HepG2 (cell line): ENCODE data around the gene PLOD3. TPM values are rescaled to one million over a fixed set of nuclear protein-coding genes. Genes with fewer than 3 reads are reported as not detected.

Experiments
- ARNT2 ChIP-seq: sonication (generic); formaldehyde crosslinking; IDR thresholded peaks from 2 replicates; pipeline ENCODE4 v1.8.0; 2022; ENCODE audit warnings: mild to moderate bottlenecking, low read depth, missing genetic modification reagents, moderate library complexity
- HNRNPL ChIP-seq: fragments of 200-400 bp; formaldehyde crosslinking; IDR thresholded peaks from 2 replicates; pipeline ENCODE4 v1.6.1; 2017; ENCODE audit warnings: mild to moderate bottlenecking, low read depth, low read length
- PHF20 ChIP-seq: sonication (generic); formaldehyde crosslinking; IDR thresholded peaks from 2 replicates; pipeline ENCODE4 v1.5.0; 2020; ENCODE audit warnings: mild to moderate bottlenecking, missing genetic modification reagents
- PTBP1 ChIP-seq: fragments of 200-400 bp; formaldehyde crosslinking; IDR thresholded peaks from 2 replicates; pipeline ENCODE4 v1.6.1; 2018; ENCODE audit warnings: low read length, low read depth; ENCODE audit not compliant: poor library complexity, severe bottlenecking
- SALL2 ChIP-seq: sonication (generic); formaldehyde crosslinking; IDR thresholded peaks from 2 replicates; pipeline ENCODE4 v1.8.1; 2023; ENCODE audit warnings: mild to moderate bottlenecking, missing genetic modification reagents, inconsistent platforms
- SOX13 ChIP-seq, 3 experiments: fragments of 450-650 bp in 1 of 3; sonication (generic) in 1 of 3; formaldehyde crosslinking in 1 of 3; IDR thresholded peaks in 2 of 3; conservative IDR thresholded peaks in 1 of 3; 2 replicates each; pipeline versions ENCODE4 v1.5.0 to v1.6.1; 2016 to 2020; ENCODE audit warnings: antibody characterized with exemption in 1 of 3, mild to moderate bottlenecking in 1 of 3, missing compliant biosample characterization in 1 of 3, missing genetic modification reagents in 1 of 3, moderate library complexity in 1 of 3
- TAF1 ChIP-seq: sonication (generic); formaldehyde crosslinking; IDR thresholded peaks from 2 replicates; pipeline ENCODE4 v1.4.0; 2020; ENCODE audit warnings: missing genetic modification reagents
- TP53 ChIP-seq: sonication (generic); formaldehyde crosslinking; conservative IDR thresholded peaks from 2 replicates; pipeline ENCODE4 v1.4.0; 2020; ENCODE audit warnings: missing genetic modification reagents
- ZNF136 ChIP-seq: sonication (generic); formaldehyde crosslinking; IDR thresholded peaks from 2 replicates; pipeline ENCODE4 v1.8.1; 2022; ENCODE audit warnings: low read depth, mild to moderate bottlenecking, moderate library complexity, missing genetic modification reagents
- ZNF263 ChIP-seq: sonication (generic); formaldehyde crosslinking; IDR thresholded peaks from 2 replicates; pipeline ENCODE4 v1.4.0; 2020; ENCODE audit warnings: missing genetic modification reagents
- ZNF30 ChIP-seq: sonication (generic); formaldehyde crosslinking; IDR thresholded peaks from 2 replicates; pipeline ENCODE4 v1.5.0; 2020; ENCODE audit warnings: mild to moderate bottlenecking, missing genetic modification reagents
- ZNF331 ChIP-seq: sonication (generic); formaldehyde crosslinking; IDR thresholded peaks from 2 replicates; pipeline ENCODE4 v1.4.0; 2020; ENCODE audit warnings: missing genetic modification reagents
- ZNF543 ChIP-seq: sonication (generic); formaldehyde crosslinking; IDR thresholded peaks from 2 replicates; pipeline ENCODE4 v1.4.0; 2020; ENCODE audit warnings: mild to moderate bottlenecking, missing genetic modification reagents
- polyA plus RNA-seq, 8 experiments: library from polyadenylated mRNA; depleted of rRNA in 3 of 8; stranded (reverse) in 7 of 8; unstranded in 1 of 8; fragments of >200 nt; fragmentation: Illumina TruSeq in 4 of 8; extraction: Trizol in 4 of 8; gene quantifications; 2 replicates each; pipeline versions ENCODE4 v1.2.1 to v1.2.3, GENCODE V29; 2011 to 2016; ENCODE audit warnings: low read depth in 4 of 8, missing spikeins in 1 of 8, mixed read lengths in 1 of 8; ENCODE audit not compliant: insufficient read depth in 1 of 8
- total RNA-seq, 5 experiments: library from RNA; depleted of rRNA; stranded (reverse); fragments of >200 nt; fragmentation: Illumina TruSeq; extraction: Trizol; gene quantifications; 2 replicates each; pipeline ENCODE4 v1.2.3, GENCODE V29; 2016; ENCODE audit warnings: low read depth in 1 of 5
- TF ChIP-seq, protein P1 (sequence below): sonication (generic); formaldehyde crosslinking; IDR thresholded peaks from one replicate; pipeline ENCODE4 v1.5.1; 2020; ENCODE audit warnings: mild to moderate bottlenecking, missing genetic modification reagents; ENCODE audit errors: not compliant biosample characterization
- TF ChIP-seq, protein P2 (sequence below): sonication (generic); formaldehyde crosslinking; IDR thresholded peaks from 2 replicates; pipeline ENCODE4 v1.5.0; 2020; ENCODE audit warnings: mild to moderate bottlenecking, missing genetic modification reagents, moderate library complexity
- TF ChIP-seq, protein P3 (sequence below): IDR thresholded peaks from 2 replicates; pipeline ENCODE4 v1.6.1; 2016; ENCODE audit warnings: missing genetic modification reagents, missing compliant biosample characterization
- TF ChIP-seq, protein P4 (sequence below): sonication (generic); formaldehyde crosslinking; IDR thresholded peaks from 2 replicates; pipeline ENCODE4 v1.9.0; 2021; ENCODE audit warnings: missing genetic modification reagents, mild to moderate bottlenecking, borderline replicate concordance

The PLOD3 gene
- total and polyA plus RNA-seq, 2 of the 13 experiments (the other 11 are each of a cell fraction or from before 2014, with no cell fraction given), result 65.8 to 67.4 TPM

DNA sequence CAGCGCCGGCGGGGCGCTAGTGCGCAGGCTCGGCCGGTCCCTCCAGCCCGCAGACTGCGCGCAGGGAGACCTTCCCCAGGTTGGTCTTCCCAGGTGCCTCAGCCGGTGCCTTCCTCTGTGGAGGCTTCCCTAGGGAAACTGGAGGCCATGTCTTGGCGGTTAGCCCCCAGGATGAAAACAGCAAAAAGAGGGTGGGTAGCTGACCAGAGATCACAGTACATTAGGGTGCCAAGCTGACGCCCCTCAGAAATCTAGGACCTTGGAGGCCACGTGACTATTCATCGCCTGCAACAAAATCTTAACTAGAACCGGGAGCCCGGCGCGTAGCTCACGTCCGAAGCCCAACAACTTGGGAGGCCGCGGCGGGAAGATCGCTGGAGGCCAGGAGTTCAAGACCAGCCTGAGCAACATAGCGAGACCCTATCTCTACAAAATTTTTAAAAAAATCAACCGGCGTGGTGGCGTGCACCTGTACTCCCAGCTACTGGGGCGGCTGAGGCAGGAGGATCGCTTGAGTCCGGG, 27.8 kb upstream of the PLOD3 start (continued):
- TF ChIP-seq, protein P1, sequence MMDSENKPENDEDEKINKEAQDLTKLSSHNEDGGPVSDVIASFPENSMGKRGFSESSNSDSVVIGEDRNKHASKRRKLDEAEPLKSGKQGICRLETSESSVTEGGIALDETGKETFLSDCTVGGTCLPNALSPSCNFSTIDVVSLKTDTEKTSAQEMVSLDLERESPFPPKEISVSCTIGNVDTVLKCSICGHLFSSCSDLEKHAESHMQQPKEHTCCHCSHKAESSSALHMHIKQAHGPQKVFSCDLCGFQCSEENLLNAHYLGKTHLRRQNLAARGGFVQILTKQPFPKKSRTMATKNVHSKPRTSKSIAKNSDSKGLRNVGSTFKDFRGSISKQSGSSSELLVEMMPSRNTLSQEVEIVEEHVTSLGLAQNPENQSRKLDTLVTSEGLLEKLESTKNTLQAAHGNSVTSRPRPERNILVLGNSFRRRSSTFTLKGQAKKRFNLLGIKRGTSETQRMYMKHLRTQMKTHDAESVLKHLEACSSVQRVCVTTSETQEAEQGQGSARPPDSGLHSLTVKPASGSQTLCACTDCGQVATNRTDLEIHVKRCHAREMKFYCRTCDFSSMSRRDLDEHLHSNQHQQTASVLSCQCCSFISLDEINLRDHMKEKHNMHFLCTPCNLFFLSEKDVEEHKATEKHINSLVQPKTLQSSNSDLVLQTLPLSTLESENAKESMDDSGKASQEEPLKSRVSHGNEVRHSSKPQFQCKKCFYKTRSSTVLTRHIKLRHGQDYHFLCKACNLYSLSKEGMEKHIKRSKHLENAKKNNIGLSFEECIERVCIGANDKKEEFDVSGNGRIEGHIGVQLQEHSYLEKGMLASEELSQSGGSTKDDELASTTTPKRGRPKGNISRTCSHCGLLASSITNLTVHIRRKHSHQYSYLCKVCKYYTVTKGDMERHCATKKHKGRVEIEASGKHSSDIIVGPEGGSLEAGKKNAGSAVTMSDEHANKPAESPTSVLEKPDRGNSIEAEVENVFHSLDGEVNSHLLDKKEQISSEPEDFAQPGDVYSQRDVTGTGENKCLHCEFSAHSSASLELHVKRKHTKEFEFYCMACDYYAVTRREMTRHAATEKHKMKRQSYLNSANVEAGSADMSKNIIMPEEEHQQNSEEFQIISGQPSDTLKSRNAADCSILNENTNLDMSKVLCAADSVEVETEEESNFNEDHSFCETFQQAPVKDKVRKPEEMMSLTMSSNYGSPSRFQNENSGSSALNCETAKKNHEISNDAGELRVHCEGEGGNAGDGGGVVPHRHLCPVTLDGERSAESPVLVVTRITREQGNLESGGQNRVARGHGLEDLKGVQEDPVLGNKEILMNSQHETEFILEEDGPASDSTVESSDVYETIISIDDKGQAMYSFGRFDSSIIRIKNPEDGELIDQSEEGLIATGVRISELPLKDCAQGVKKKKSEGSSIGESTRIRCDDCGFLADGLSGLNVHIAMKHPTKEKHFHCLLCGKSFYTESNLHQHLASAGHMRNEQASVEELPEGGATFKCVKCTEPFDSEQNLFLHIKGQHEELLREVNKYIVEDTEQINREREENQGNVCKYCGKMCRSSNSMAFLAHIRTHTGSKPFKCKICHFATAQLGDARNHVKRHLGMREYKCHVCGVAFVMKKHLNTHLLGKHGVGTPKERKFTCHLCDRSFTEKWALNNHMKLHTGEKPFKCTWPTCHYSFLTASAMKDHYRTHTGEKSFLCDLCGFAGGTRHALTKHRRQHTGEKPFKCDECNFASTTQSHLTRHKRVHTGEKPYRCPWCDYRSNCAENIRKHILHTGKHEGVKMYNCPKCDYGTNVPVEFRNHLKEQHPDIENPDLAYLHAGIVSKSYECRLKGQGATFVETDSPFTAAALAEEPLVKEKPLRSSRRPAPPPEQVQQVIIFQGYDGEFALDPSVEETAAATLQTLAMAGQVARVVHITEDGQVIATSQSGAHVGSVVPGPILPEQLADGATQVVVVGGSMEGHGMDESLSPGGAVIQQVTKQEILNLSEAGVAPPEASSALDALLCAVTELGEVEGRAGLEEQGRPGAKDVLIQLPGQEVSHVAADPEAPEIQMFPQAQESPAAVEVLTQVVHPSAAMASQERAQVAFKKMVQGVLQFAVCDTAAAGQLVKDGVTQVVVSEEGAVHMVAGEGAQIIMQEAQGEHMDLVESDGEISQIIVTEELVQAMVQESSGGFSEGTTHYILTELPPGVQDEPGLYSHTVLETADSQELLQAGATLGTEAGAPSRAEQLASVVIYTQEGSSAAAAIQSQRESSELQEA, result no peak
- TF ChIP-seq PTBP1, result no peak
- 0 out of 2 replicates have a peak, but pooled peaks have one; percentile 44 for TF ChIP-seq TAF1 (CRISPR knock-in tag)
- no peak for TF ChIP-seq ZNF136
- TF ChIP-seq TP53 (CRISPR knock-in tag), result no peak
- TF ChIP-seq ZNF263 (CRISPR knock-in tag), result 0 out of 2 replicates have a peak, but pooled peaks have one; percentile 4
- TF ChIP-seq HNRNPL, result no peak
- TF ChIP-seq PHF20 (CRISPR knock-in tag), result no peak; the same call in 1 of the 2 replicates
- TF ChIP-seq, protein P2, sequence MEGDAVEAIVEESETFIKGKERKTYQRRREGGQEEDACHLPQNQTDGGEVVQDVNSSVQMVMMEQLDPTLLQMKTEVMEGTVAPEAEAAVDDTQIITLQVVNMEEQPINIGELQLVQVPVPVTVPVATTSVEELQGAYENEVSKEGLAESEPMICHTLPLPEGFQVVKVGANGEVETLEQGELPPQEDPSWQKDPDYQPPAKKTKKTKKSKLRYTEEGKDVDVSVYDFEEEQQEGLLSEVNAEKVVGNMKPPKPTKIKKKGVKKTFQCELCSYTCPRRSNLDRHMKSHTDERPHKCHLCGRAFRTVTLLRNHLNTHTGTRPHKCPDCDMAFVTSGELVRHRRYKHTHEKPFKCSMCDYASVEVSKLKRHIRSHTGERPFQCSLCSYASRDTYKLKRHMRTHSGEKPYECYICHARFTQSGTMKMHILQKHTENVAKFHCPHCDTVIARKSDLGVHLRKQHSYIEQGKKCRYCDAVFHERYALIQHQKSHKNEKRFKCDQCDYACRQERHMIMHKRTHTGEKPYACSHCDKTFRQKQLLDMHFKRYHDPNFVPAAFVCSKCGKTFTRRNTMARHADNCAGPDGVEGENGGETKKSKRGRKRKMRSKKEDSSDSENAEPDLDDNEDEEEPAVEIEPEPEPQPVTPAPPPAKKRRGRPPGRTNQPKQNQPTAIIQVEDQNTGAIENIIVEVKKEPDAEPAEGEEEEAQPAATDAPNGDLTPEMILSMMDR, result no peak
- TF ChIP-seq ZNF30 (CRISPR knock-in tag), result no peak
- TF ChIP-seq ARNT2, result no peak
- TF ChIP-seq, protein P3, sequence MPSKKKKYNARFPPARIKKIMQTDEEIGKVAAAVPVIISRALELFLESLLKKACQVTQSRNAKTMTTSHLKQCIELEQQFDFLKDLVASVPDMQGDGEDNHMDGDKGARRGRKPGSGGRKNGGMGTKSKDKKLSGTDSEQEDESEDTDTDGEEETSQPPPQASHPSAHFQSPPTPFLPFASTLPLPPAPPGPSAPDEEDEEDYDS (CRISPR knock-in tag), result no peak
- TF ChIP-seq SOX13 (IDR thresholded peaks at IDR 0.05), result no peak
- TF ChIP-seq SOX13 (CRISPR knock-in tag; conservative IDR thresholded peaks at IDR 0.05 in 1 of 2, IDR thresholded peaks at IDR 0.05 in 1 of 2), result no peak
- peak; percentile 10; the same call in 1 of the 2 replicates for TF ChIP-seq SALL2 (CRISPR knock-in tag)
- TF ChIP-seq, protein P4, sequence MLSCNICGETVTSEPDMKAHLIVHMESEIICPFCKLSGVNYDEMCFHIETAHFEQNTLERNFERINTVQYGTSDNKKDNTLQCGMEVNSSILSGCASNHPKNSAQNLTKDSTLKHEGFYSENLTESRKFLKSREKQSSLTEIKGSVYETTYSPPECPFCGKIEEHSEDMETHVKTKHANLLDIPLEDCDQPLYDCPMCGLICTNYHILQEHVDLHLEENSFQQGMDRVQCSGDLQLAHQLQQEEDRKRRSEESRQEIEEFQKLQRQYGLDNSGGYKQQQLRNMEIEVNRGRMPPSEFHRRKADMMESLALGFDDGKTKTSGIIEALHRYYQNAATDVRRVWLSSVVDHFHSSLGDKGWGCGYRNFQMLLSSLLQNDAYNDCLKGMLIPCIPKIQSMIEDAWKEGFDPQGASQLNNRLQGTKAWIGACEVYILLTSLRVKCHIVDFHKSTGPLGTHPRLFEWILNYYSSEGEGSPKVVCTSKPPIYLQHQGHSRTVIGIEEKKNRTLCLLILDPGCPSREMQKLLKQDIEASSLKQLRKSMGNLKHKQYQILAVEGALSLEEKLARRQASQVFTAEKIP (CRISPR knock-in tag), result no peak
- TF ChIP-seq ZNF543 (CRISPR knock-in tag), result no peak
- peak; percentile 47; the same call in 1 of the 2 replicates for TF ChIP-seq ZNF331
